Retinal pigment epithelial cell (primary cell): ENCODE data around the gene CLEC10A.

Source experiments
- DNase-seq: peaks from one replicate; pipeline ENCODE4 v3.0.0-alpha.2; 2010; ENCODE audit warnings: low read depth
- H3K4me3 ChIP-seq: 2 replicates; pipeline ENCODE4 v1.5.1; 2011; ENCODE audit warnings: mild to moderate bottlenecking, low read length, control low read depth, moderate library complexity
- CTCF ChIP-seq: conservative IDR thresholded peaks from 2 replicates; pipeline ENCODE4 v1.5.1; 2011; ENCODE audit warnings: low read depth, low read length, control low read depth, inconsistent platforms

CLEC10A gene

GRCh38 chr17:7029096-7029495 lies 51.0 kb downstream of the CLEC10A start:
- TF ChIP-seq CTCF = no peak
- no peak overlapping the region for H3K4me3 ChIP-seq
- no peak for DNase-seq

DNA sequence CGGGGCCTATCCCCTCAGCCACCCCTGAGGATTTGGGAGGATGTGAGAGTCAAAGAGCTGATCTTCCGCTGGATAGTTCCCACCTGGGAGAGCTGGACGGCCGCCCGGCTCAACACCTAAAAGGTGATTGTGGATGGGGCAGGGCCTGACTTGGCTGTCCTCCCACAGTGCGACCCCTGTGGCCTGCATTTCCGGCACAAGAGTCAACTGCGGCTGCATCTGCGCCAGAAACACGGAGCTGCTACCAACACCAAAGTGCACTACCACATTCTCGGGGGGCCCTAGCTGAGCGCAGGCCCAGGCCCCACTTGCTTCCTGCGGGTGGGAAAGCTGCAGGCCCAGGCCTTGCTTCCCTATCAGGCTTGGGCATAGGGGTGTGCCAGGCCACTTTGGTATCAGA lies 52.7 kb downstream of the CLEC10A start:
- no peak for DNase-seq
- no peak for TF ChIP-seq CTCF
- H3K4me3 ChIP-seq = no peak overlapping the region

DNA sequence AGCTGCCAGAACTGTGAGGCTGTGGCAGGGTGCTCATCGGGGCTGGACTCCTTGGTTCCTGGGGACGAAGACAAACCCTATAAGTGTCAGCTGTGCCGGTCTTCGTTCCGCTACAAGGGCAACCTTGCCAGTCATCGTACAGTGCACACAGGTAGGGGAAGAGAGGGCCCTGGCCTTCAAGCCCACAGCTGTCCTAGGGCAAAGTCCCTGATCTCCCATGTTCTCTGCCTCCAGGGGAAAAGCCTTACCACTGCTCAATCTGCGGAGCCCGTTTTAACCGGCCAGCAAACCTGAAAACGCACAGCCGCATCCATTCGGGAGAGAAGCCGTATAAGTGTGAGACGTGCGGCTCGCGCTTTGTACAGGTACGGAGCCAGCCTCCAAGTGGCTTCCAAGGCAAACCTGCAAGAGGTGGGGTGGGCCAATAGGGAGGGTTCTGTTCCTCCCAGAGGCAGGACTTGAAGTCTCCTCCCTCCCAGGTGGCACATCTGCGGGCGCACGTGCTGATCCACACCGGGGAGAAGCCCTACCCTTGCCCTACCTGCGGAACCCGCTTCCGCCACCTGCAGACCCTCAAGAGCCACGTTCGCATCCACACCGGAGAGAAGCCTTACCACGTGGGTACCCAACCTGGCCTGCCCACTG lies 53.5 kb downstream of the CLEC10A start:
- DNase-seq = no peak
- TF ChIP-seq CTCF = no peak

GRCh38 chr17:7025245-7025644 lies 54.8 kb downstream of the CLEC10A start:
- no peak overlapping the region for H3K4me3 ChIP-seq

More for the DNA sequence above, 53.5 kb downstream of the CLEC10A start:
- H3K4me3 ChIP-seq = no peak overlapping the region

More at GRCh38 chr17:7025245-7025644, 54.8 kb downstream of the CLEC10A start:
- TF ChIP-seq CTCF = no peak
- DNase-seq = no peak
